GM13977 (cell line): ENCODE data around the gene RNF150.

ENCODE experiments used
- DNase-seq: peaks from one replicate; pipeline ENCODE4 v3.0.0; 2012; ENCODE audit warnings: low spot score
- CTCF ChIP-seq: IDR thresholded peaks from 2 replicates; pipeline ENCODE4 v1.5.1; 2012; ENCODE audit warnings: mild to moderate bottlenecking, control low read depth; ENCODE audit not compliant: insufficient read depth; ENCODE audit errors: extremely low read depth, missing control alignments
- in situ Hi-C: fragments of 300-500 bp; cut with MboI; formaldehyde crosslinking; loops from one replicate; pipeline ENCODE4 v1.12.0; 2022; ENCODE audit warnings: low sequenced_read_pairs, low pct_unique_long_range_greater_than_20kb, mixed read lengths, inconsistent platforms; ENCODE audit not compliant: unreplicated experiment

The RNF150 gene

GRCh38 chr4:141047228-141047884, 85.9 kb downstream of the RNF150 start:
- in situ Hi-C loops: no loop called here
- no peak for DNase-seq
- TF ChIP-seq CTCF: no peak

DNA sequence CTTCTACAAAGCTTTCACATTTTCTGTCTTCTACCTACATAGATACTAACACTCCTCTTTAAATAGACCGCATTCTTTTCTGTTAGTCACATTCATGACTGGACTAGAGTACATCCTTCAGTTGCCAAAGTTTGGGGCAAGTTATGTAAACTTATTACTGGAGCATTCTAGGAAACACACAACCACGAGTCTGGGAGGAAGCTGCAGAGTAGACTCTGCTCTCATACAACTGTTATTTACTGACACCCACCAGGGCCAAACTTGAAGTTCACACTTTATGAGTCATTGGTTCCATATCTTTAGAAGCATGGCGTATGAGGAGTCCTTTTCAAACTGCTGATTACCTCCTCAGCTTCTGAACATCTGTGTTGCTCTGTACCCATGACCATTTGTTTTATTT, 87.0 kb downstream of the RNF150 start:
- DNase-seq: no peak
- in situ Hi-C loops: no loop called here
- no peak for TF ChIP-seq CTCF

DNA sequence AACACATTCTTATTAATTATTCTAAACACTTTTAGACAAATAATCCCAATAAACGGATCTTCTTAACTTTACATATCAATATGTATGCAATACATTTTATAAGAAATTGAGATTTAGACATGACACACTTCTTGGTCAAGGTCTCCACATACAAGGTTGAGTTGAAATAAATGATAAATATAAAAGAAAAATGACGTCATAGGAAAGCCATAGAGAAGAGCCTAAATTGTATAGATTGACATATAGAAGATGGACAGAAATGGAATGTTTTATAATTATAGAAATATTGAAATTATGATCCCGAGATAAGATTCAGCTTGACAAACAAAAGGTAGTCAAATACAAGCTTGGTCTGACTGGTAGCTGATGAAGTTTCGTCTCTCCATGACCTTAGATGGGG, 87.4 kb downstream of the RNF150 start:
- DNase-seq: no peak
- in situ Hi-C loops: no loop called here
- no peak for TF ChIP-seq CTCF

DNA sequence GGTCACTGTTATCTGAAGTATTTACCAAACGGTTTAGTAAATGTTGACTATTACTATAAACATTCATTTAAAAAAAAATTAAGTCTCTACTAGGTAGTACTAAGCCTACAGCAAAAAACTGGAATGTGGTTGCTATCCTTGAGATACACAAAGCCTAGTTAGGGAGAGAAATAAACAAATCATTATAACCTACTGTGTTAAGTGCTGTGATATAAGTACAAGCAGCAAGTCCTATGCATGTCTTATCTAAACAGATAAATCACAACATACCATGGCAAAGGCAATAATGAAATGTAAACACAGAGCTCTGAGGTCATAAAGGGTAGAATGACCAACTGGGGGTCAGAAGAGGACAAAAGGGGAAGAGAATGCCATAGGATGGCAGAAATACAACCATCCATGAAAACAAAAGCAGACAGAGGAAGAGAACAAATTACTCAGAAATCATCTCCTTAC, 92.2 kb downstream of the RNF150 start:
- TF ChIP-seq CTCF: no peak
- in situ Hi-C loops: no loop called here
- no peak for DNase-seq

- DNase-seq: no peak
- in situ Hi-C loops: no loop called here
- no peak for TF ChIP-seq CTCF
Observed at GRCh38 chr4:141039156-141039555, 94.1 kb downstream of the RNF150 start.

DNA sequence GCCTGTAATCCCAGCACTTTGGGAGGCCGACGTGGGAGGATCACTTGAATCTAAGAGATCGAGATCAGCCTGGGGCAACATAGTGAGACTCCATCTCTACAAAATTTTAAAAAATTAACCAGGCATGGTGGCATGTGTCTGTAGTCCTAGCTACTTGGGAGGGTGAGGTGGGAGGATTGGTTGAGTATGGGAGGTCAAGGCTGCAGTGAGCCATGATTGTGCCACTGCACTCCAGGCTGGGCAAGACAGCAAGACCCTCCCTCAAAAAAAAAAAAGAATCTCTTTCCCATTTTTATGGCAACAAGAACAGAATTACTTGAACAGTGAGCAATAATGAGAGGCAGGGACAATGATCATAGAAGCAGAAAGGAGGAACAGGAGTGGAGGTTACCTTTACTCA, 94.8 kb downstream of the RNF150 start:
- no peak for DNase-seq
- in situ Hi-C loops: no loop called here
- no peak for TF ChIP-seq CTCF

DNA sequence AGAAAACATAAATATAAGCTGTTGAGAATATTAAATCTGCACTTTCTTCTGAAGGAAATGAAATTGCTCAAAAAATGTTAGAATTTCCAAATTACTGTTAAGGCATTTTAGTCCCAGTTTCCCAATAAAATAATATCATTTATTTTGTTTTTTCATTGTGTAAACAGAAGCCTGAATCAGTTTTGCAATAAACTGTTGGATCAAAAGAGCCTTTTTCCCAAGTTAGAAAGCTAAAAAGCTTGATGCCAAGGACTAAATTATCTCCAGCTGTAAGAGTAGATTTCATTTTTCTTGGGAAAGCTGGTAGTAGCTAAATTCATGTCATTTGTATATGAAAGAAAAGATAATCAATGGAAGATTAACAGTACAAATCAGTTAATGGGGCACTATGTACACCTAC, 95.8 kb downstream of the RNF150 start:
- no peak for TF ChIP-seq CTCF
- no peak for DNase-seq
- in situ Hi-C loops: no loop called here
